ENCODE data around the gene THNSL1. TPM values are rescaled to one million over a fixed set of nuclear protein-coding genes. Genes with fewer than 3 reads are reported as not detected.

Gene THNSL1
- total and polyA plus RNA-seq, 9 of the 15 experiments (the other 6 are each of a cell fraction or from before 2014, with no cell fraction given) = 4.5 to 8.6 (median 6.3) TPM

DNA sequence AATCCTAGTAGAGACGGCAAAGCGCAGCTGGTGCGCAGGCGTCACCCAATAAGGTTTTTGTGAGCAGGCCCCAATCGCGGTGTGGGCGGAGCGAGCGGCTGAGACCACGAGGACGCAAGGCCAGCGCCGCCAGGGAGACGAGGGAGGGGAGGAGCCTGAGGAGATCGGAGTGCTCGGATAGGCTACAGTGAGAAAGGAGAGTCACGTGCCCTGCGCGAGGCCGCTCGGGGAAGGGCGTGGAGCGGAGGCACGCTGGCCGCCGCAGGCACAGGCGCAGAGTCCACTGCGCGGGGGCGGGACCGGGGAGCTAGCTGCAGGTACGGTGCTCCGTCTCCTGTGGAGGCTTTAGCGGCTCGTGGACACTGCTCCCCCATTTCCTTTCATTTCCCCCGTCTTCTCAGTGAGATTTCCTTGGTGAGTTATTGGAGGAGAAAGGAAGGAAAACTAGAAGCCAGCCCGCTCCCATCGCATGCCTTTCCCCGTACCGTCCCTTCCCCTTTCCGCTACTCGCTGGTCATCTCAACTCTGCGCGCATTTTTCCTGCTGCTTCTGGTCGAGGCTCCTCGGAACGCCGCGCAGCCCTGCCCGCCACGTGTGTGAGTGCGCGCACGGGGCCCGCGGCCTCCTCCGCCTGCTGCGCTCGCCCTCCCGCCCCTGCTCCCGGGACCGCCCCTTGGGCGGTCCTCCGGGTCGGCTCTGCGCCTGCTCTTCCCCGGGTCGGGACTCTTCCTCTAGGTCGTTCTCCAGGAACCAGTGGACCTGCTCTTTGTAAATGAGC lies at the start of gene THNSL1 (continued):
- TF ChIP-seq EWSR1 (IDR thresholded peaks at IDR 0.05; ENCODE audit: borderline replicate concordance, low read depth, partially characterized antibody) (no peak), RBFOX2 (IDR thresholded peaks at IDR 0.05; ENCODE audit: low read depth, low read length) (peak; percentile 96), FOS (IDR thresholded peaks at IDR 0.05; ENCODE audit: extremely low read depth, insufficient read length) (no peak), NCOR1 (IDR thresholded peaks at IDR 0.05) (peak; percentile 28; the same call in 1 of the 2 replicates), ZNF668 (CRISPR knock-in tag; IDR thresholded peaks at IDR 0.05) (no peak), NFE2L1 (tag; IDR thresholded peaks at IDR 0.05; ENCODE audit: borderline replicate concordance, low read depth) (no peak), HMG20B (CRISPR knock-in tag; IDR thresholded peaks at IDR 0.05) (no peak), RNF2 (IDR thresholded peaks at IDR 0.05) (0 out of 2 replicates have a peak, but pooled peaks have one; percentile 70), PPARD (CRISPR knock-in tag; IDR thresholded peaks at IDR 0.05) (no peak), ELF4 (CRISPR knock-in tag; IDR thresholded peaks at IDR 0.05) (no peak), DMBX1 (CRISPR knock-in tag; IDR thresholded peaks at IDR 0.05; ENCODE audit: borderline replicate concordance) (peak; percentile 61; the same call in 1 of the 2 replicates), RB1 (IDR thresholded peaks at IDR 0.05; ENCODE audit: low read depth) (0 out of 2 replicates have a peak, but pooled peaks have one; percentile 49), KLF16 (IDR thresholded peaks at IDR 0.05) (no peak), ZNF707 (CRISPR knock-in tag; conservative IDR thresholded peaks at IDR 0.05) (no peak), SMARCA4 (IDR thresholded peaks at IDR 0.05) (0 out of 2 replicates have a peak, but pooled peaks have one; percentile 11), POLR2AphosphoS2 (IDR thresholded peaks at IDR 0.05; ENCODE audit: low read length) (no peak), MEF2D (tag; conservative IDR thresholded peaks at IDR 0.05; ENCODE audit: low read depth) (no peak), TAL1 (IDR thresholded peaks at IDR 0.05) (no peak)
- TF ChIP-seq, protein P1, sequence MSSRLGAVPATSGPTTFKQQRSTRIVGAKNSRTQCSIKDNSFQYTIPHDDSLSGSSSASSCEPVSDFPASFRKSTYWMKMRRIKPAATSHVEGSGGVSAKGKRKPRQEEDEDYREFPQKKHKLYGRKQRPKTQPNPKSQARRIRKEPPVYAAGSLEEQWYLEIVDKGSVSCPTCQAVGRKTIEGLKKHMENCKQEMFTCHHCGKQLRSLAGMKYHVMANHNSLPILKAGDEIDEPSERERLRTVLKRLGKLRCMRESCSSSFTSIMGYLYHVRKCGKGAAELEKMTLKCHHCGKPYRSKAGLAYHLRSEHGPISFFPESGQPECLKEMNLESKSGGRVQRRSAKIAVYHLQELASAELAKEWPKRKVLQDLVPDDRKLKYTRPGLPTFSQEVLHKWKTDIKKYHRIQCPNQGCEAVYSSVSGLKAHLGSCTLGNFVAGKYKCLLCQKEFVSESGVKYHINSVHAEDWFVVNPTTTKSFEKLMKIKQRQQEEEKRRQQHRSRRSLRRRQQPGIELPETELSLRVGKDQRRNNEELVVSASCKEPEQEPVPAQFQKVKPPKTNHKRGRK (tag; IDR thresholded peaks at IDR 0.05) = no peak
- TF ChIP-seq, protein P2, sequence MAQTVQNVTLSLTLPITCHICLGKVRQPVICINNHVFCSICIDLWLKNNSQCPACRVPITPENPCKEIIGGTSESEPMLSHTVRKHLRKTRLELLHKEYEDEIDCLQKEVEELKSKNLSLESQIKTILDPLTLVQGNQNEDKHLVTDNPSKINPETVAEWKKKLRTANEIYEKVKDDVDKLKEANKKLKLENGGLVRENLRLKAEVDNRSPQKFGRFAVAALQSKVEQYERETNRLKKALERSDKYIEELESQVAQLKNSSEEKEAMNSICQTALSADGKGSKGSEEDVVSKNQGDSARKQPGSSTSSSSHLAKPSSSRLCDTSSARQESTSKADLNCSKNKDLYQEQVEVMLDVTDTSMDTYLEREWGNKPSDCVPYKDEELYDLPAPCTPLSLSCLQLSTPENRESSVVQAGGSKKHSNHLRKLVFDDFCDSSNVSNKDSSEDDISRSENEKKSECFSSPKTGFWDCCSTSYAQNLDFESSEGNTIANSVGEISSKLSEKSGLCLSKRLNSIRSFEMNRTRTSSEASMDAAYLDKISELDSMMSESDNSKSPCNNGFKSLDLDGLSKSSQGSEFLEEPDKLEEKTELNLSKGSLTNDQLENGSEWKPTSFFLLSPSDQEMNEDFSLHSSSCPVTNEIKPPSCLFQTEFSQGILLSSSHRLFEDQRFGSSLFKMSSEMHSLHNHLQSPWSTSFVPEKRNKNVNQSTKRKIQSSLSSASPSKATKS (CRISPR knock-in tag; IDR thresholded peaks at IDR 0.05) = no peak
- TF ChIP-seq, protein P3, sequence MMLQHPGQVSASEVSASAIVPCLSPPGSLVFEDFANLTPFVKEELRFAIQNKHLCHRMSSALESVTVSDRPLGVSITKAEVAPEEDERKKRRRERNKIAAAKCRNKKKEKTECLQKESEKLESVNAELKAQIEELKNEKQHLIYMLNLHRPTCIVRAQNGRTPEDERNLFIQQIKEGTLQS (IDR thresholded peaks at IDR 0.05) = no peak
- TF ChIP-seq, protein P3 (CRISPR knock-in tag; conservative IDR thresholded peaks at IDR 0.05) = peak; percentile 76
- TF ChIP-seq, protein P4, sequence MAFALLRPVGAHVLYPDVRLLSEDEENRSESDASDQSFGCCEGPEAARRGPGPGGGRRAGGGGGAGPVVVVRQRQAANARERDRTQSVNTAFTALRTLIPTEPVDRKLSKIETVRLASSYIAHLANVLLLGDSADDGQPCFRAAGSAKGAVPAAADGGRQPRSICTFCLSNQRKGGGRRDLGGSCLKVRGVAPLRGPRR (CRISPR knock-in tag; IDR thresholded peaks at IDR 0.05) = no peak
- TF ChIP-seq, protein P5, sequence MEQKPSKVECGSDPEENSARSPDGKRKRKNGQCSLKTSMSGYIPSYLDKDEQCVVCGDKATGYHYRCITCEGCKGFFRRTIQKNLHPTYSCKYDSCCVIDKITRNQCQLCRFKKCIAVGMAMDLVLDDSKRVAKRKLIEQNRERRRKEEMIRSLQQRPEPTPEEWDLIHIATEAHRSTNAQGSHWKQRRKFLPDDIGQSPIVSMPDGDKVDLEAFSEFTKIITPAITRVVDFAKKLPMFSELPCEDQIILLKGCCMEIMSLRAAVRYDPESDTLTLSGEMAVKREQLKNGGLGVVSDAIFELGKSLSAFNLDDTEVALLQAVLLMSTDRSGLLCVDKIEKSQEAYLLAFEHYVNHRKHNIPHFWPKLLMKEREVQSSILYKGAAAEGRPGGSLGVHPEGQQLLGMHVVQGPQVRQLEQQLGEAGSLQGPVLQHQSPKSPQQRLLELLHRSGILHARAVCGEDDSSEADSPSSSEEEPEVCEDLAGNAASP (IDR thresholded peaks at IDR 0.05) = no peak
